ENCODE data around the gene ORMDL2.

- TF ChIP-seq, protein P1, sequence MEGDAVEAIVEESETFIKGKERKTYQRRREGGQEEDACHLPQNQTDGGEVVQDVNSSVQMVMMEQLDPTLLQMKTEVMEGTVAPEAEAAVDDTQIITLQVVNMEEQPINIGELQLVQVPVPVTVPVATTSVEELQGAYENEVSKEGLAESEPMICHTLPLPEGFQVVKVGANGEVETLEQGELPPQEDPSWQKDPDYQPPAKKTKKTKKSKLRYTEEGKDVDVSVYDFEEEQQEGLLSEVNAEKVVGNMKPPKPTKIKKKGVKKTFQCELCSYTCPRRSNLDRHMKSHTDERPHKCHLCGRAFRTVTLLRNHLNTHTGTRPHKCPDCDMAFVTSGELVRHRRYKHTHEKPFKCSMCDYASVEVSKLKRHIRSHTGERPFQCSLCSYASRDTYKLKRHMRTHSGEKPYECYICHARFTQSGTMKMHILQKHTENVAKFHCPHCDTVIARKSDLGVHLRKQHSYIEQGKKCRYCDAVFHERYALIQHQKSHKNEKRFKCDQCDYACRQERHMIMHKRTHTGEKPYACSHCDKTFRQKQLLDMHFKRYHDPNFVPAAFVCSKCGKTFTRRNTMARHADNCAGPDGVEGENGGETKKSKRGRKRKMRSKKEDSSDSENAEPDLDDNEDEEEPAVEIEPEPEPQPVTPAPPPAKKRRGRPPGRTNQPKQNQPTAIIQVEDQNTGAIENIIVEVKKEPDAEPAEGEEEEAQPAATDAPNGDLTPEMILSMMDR (IDR thresholded peaks at IDR 0.05): no peak
- no peak for TF ChIP-seq POLR2A (IDR thresholded peaks at IDR 0.05)
These were observed 29.9 kb downstream of the ORMDL2 start for GRCh38 chr12:55847603-55848291.
